Gastroesophageal sphincter (tissue), 3 donors: ENCODE results near the gene BBS4.

Experiments
- CTCF ChIP-seq, 4 experiments: fragments of 200-600 bp in 2 of 4; fragments of 450-650 bp in 2 of 4; sonication (generic) in 1 of 4; IDR thresholded peaks; one replicate each; pipeline ENCODE4 v1.5.1; 2017 to 2019; ENCODE audit warnings: antibody characterized with exemption in 4 of 4, mild to moderate bottlenecking in 2 of 4, moderate library complexity in 2 of 4
- POLR2AphosphoS5 ChIP-seq: sonication (generic); formaldehyde crosslinking; IDR thresholded peaks from one replicate; pipeline ENCODE4 v1.6.1; 2017; ENCODE audit warnings: antibody characterized with exemption

GRCh38 chr15:72785841-72786240, 99.8 kb downstream of the BBS4 start:
- TF ChIP-seq CTCF (IDR thresholded peaks at IDR 0.05) (no peak), POLR2AphosphoS5 (no peak)
